ENCODE data around the gene RIMS1. TPM values are rescaled to one million over a fixed set of nuclear protein-coding genes. Genes with fewer than 3 reads are reported as not detected.

The RIMS1 gene
- total and polyA plus RNA-seq, 2 of the 13 experiments (the other 11 are each of a cell fraction or from before 2014, with no cell fraction given), result not detected

DNA sequence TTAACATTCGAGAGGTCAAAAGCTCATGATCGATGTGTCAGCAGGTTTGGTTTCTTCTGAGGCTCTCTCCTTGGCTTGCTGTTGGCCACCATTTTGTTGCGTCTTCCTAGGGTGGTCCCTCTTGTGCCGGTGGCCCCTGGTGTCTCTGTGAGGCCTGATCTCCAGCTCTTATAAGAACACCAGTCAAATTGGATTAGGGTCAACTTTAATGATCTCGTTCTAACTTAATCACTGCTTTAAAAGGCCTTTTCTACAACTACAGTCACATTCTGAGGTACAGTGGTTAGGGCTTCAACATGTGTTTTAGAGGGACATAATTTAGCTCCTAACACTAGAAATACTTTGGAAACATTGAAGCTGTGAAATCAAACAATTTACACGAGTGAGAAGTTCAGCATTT, 494.7 kb downstream of the RIMS1 start:
- FAIRE-seq, result no peak
- Histone ChIP-seq H3K4me2 (ENCODE audit: low read depth, low read length) (no peak overlapping the region), H4K20me1 (ENCODE audit: insufficient read depth, low read length) (no peaks in the 10 kb centered on the region), H3K79me2 (ENCODE audit: insufficient read depth, low read length) (no peaks in the 10 kb centered on the region), H3K27ac (ENCODE audit: extremely low read length, insufficient read depth, low read length) (no peak overlapping the region), H2AFZ (ENCODE audit: low read length) (no peak overlapping the region), H3K9me3 (ENCODE audit: low read length) (no peaks in the 10 kb centered on the region), H3K9ac (ENCODE audit: insufficient read depth, low read depth, low read length) (no peak overlapping the region), H3K4me3 (replicated peaks in 1 of 3; ENCODE audit: insufficient read depth in 1 of 3, low read depth in 2 of 3, low read length in 3 of 3) (no peak overlapping the region), H3K36me3 (replicated peaks in 1 of 2; ENCODE audit: control insufficient read depth in 1 of 2, insufficient read depth in 2 of 2, low read length in 2 of 2) (no peaks in the 10 kb centered on the region), H3K4me1 (ENCODE audit: insufficient read depth, low read length) (no peaks in the 10 kb centered on the region), H3K27me3 (ENCODE audit: control insufficient read depth in 1 of 2, insufficient read depth in 2 of 2, low read length in 2 of 2) (no peaks in the 10 kb centered on the region)
- ChIA-PET CTCF (ENCODE audit: low intra/inter-chr PET ratio, low total read pairs) (no interaction called here), POLR2A (no interaction called here)
- WGBS (ENCODE audit: low lambda C conversion rate), result 13% methylated on average over 6 of the region's 6 CpGs
- no TSS peak for BruUV-seq (replicated peaks)
- DNase-seq (ENCODE audit: low spot score), result no peak
- in situ Hi-C loops (cut with HindIII; ENCODE audit: extremely low pct_ligation_motif_present, low pct_unique_long_range_greater_than_20kb), result no loop called here
- intact Hi-C loops (cut with micrococcal nuclease; ENCODE audit: unreplicated experiment), result no loop called here
- ATAC-seq, result no peak
- TF ChIP-seq, protein P1, sequence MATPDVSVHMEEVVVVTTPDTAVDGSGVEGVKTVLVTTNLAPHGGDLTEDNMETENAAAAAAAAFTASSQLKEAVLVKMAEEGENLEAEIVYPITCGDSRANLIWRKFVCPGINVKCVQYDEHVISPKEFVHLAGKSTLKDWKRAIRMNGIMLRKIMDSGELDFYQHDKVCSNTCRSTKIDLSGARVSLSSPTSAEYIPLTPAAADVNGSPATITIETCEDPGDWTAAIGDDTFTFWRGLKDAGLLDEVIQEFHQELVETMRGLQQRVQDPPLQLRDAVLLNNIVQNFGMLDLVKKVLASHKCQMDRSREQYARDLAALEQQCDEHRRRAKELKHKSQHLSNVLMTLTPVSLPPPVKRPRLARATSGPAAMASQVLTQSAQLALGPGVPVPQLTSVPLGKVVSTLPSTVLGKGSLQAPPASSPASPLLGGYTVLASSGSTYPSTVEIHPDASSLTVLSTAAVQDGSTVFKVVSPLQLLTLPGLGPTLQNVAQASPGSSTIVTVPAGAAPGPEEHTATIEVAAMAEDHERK (CRISPR knock-in tag; IDR thresholded peaks at IDR 0.05; ENCODE audit: low read depth), result no peak
- no peak for TF ChIP-seq ZMYM2 (CRISPR knock-in tag; IDR thresholded peaks at IDR 0.05)

DNA sequence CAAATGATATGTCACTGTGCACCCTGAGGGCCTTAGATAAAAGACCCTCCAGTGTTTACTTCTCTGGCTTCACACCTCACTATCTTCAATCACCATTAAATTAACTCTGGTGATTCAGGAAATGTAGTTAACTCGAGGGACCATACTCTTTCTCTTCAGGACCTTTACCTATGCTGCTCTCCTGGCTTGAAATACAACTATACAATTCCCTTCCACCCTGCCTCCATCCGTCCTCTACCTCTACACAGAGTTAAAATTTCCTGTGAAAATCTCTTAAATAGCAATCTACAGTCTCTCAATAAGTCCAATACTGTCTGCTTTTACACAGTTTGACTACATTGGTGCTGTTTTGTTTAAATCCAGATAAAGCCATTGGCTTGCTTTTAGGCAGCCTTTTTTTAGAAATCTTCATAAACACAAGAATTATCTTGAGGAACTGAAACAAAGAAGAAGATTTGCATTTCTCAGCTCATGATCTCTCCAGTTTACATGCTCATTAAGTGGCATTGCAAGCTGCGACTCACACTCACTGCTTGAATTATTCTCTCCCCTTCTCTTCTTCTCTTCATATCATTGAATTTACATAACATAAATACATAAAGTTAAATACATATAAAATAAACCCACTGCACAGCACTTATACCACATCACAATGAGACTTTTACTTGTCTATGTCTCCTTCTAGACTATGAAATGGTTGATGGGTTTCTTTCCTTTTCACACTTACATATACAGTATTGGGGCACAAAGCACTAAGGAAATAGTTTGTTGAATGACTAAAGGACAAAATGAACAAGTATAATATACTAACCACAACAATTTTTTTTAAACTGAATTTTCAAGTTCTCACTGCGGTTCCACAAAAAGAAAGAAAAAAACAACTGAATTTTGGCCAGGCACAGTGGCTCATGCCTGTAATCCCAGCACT, 496.5 kb downstream of the RIMS1 start:
- in situ Hi-C loops (cut with HindIII; ENCODE audit: extremely low pct_ligation_motif_present, low pct_unique_long_range_greater_than_20kb) (no loop called here), intact Hi-C loops (cut with micrococcal nuclease; ENCODE audit: unreplicated experiment) (no loop called here)
- BruUV-seq (replicated peaks), result no TSS peak
- no peak overlapping the region for H3K4me3 ChIP-seq (replicated peaks in 1 of 3; ENCODE audit: insufficient read depth in 1 of 3, low read depth in 2 of 3, low read length in 3 of 3)
- H3K9ac ChIP-seq (ENCODE audit: insufficient read depth, low read depth, low read length), result no peak overlapping the region
- no peaks in the 10 kb centered on the region for H3K79me2 ChIP-seq (ENCODE audit: insufficient read depth, low read length)
- POLR2A ChIA-PET, result no interaction called here
- H3K27ac ChIP-seq (ENCODE audit: extremely low read length, insufficient read depth, low read length), result no peak overlapping the region
- no peak for DNase-seq (ENCODE audit: low spot score)
- WGBS (ENCODE audit: low lambda C conversion rate), result 5% methylated on average over 4 of the region's 4 CpGs
- no peak for FAIRE-seq
- H3K4me2 ChIP-seq (ENCODE audit: low read depth, low read length), result no peak overlapping the region
- H3K9me3 ChIP-seq (ENCODE audit: low read length), result no peaks in the 10 kb centered on the region
- H3K27me3 ChIP-seq (ENCODE audit: control insufficient read depth in 1 of 2, insufficient read depth in 2 of 2, low read length in 2 of 2), result no peaks in the 10 kb centered on the region
- H2AFZ ChIP-seq (ENCODE audit: low read length), result no peak overlapping the region
- CTCF ChIA-PET (ENCODE audit: low intra/inter-chr PET ratio, low total read pairs), result no interaction called here
- H3K4me1 ChIP-seq (ENCODE audit: insufficient read depth, low read length), result no peaks in the 10 kb centered on the region
- H3K36me3 ChIP-seq (replicated peaks in 1 of 2; ENCODE audit: control insufficient read depth in 1 of 2, insufficient read depth in 2 of 2, low read length in 2 of 2), result no peaks in the 10 kb centered on the region
- no peak for ATAC-seq
- H4K20me1 ChIP-seq (ENCODE audit: insufficient read depth, low read length), result no peaks in the 10 kb centered on the region
- TF ChIP-seq ZNF407 (CRISPR knock-in tag; IDR thresholded peaks at IDR 0.05; ENCODE audit: not compliant biosample characterization) (no peak), ZNF557 (CRISPR knock-in tag; IDR thresholded peaks at IDR 0.05) (no peak), KLF13 (CRISPR knock-in tag; IDR thresholded peaks at IDR 0.05) (no peak), ARNTL (CRISPR knock-in tag; IDR thresholded peaks at IDR 0.05) (no peak), ZNF776 (CRISPR knock-in tag; IDR thresholded peaks at IDR 0.05) (no peak), RARG (CRISPR knock-in tag; IDR thresholded peaks at IDR 0.05; ENCODE audit: low read depth) (no peak)

Data from HepG2 (cell line).